ENCODE data around the gene RFPL4AL1. TPM values are rescaled to one million over a fixed set of nuclear protein-coding genes. Genes with fewer than 3 reads are reported as not detected.
"Not testable (repeated sequence)": the region's sequence is repeated elsewhere in the genome, so short reads cannot be mapped to it uniquely, and the experiment has no call there.

Gene RFPL4AL1
- total and polyA plus RNA-seq, 8 donors, result not detected

GRCh38 chr19:55750715-55751114 lies 18.2 kb upstream of the RFPL4AL1 start:
- intact Hi-C loops (cut with DNase I), result no loop called here
- DNase-seq, result no peak
- WGBS, 2 donors, result 71 to 72% methylated on average over 6 of the region's 6 CpGs
- ATAC-seq, result no peak
- FAIRE-seq, result no peak
- H3K9me3 ChIP-seq, result no peaks in the 10 kb centered on the region
- H3K4me3 ChIP-seq, result no peak overlapping the region
- peaks cover 8 to 13% (median 9%) of the 10 kb centered on the region in 3 donors for H3K4me1 ChIP-seq
- no peaks in the 10 kb centered on the region for H3K36me3 ChIP-seq
- TF ChIP-seq, protein P1, sequence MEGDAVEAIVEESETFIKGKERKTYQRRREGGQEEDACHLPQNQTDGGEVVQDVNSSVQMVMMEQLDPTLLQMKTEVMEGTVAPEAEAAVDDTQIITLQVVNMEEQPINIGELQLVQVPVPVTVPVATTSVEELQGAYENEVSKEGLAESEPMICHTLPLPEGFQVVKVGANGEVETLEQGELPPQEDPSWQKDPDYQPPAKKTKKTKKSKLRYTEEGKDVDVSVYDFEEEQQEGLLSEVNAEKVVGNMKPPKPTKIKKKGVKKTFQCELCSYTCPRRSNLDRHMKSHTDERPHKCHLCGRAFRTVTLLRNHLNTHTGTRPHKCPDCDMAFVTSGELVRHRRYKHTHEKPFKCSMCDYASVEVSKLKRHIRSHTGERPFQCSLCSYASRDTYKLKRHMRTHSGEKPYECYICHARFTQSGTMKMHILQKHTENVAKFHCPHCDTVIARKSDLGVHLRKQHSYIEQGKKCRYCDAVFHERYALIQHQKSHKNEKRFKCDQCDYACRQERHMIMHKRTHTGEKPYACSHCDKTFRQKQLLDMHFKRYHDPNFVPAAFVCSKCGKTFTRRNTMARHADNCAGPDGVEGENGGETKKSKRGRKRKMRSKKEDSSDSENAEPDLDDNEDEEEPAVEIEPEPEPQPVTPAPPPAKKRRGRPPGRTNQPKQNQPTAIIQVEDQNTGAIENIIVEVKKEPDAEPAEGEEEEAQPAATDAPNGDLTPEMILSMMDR (IDR thresholded peaks at IDR 0.05), result no peak
- H3K27ac ChIP-seq, result no peak overlapping the region
- H3K27me3 ChIP-seq, result no peaks in the 10 kb centered on the region

DNA sequence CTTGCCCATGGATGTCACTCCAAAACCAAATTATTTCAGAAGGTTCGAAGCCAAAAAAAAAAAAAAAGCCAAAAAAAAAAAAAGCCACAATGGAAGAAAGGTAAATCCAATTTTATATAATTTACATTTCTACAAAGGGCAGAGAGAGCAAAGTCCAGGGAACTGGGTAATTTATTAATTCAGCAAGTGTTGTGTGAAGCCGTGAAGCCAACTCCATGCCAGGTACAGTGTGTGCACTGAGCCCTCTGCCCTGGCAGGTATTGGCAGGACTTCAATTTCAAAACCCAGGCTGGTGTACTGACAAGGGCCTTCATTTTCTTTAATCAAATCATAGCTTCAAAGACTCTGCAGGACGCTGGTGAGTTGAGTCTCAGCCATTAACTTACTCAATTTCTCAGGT lies 15.5 kb upstream of the RFPL4AL1 start:
- WGBS, 2 donors, result 9 to 11% methylated on average over 3 of the region's 3 CpGs
- FAIRE-seq, result no peak

DNA sequence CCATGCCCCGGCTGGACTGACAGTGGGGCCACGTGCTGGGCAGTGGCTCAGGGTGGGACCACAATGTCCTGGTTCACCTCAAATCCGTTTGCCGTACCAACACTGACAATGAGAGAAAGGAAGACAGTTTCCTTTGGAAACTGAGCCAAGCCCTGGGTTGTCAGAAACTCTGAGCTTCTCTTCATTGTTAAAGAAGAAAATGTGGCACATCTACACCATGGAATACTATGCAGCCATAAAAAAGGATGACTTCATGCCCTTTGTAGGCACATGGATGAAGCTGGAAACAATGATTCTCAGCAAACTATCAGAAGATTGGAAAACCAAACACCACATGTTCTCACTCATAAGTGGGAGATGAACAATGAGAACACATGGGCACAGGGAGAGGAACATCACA lies 12.1 kb upstream of the RFPL4AL1 start:
- DNase-seq; H3K4me3 ChIP-seq; H3K36me3 ChIP-seq; H3K27ac ChIP-seq; ATAC-seq; H3K9me3 ChIP-seq; intact Hi-C loops (cut with DNase I); FAIRE-seq; H3K27me3 ChIP-seq: not testable (repeated sequence)
- H3K4me1 ChIP-seq, result peaks cover 8 to 13% (median 9%) of the 10 kb centered on the region in 3 donors
- WGBS, 2 donors, result 80 to 94% methylated on average over 4 of the region's 4 CpGs

More for the DNA sequence above, 15.5 kb upstream of the RFPL4AL1 start:
- Histone ChIP-seq H3K27ac (peak overlapping the region in 1 of 4 donors; percentile 42), H3K4me1 (peaks cover 8 to 13% (median 9%) of the 10 kb centered on the region in 3 donors), H3K27me3 (no peaks in the 10 kb centered on the region), H3K4me3 (no peak overlapping the region), H3K9me3 (no peaks in the 10 kb centered on the region), H3K36me3 (no peaks in the 10 kb centered on the region)
- TF ChIP-seq, protein P1 (IDR thresholded peaks at IDR 0.05), result no peak
- DNase-seq (peak in 5 of 6 donors; percentile 80 to 86 (median 84)), ATAC-seq (peak; percentile 98 to 100 (median 100))
- intact Hi-C loops (cut with DNase I), result no loop called here

GRCh38 chr19:55758797-55759196 lies 10.1 kb upstream of the RFPL4AL1 start, which contains the start of gene RFPL4A:
RFPL4A (plus strand) TSS chr19:55759097; CDS start chr19:55761801, 2,704 bp downstream.
- intact Hi-C loops (cut with DNase I); H3K27me3 ChIP-seq; H3K9me3 ChIP-seq; H3K4me1 ChIP-seq; H3K27ac ChIP-seq; ATAC-seq; DNase-seq; H3K4me3 ChIP-seq; H3K36me3 ChIP-seq: not testable (repeated sequence)
- WGBS, 2 donors, result 85 to 90% methylated on average over 2 of the region's 3 CpGs
- FAIRE-seq, result peak; percentile 70

- intact Hi-C loops (cut with DNase I), result no loop called here
- ATAC-seq, result peak in 1 of 4 donors; percentile 42
Observed at GRCh38 chr19:55766466-55766865, 2.5 kb upstream of the RFPL4AL1 start.

GRCh38 chr19:55769632-55770031 lies 714 bp downstream of the RFPL4AL1 start:
- H3K4me1 ChIP-seq; H3K36me3 ChIP-seq; H3K9me3 ChIP-seq; H3K27ac ChIP-seq; H3K4me3 ChIP-seq; H3K27me3 ChIP-seq; FAIRE-seq; DNase-seq; intact Hi-C loops (cut with DNase I): not testable (repeated sequence)
- 16 to 33% methylated on average over 2 of the region's 3 CpGs for WGBS, 2 donors
- ATAC-seq, result peak in 1 of 4 donors; percentile 58

More at GRCh38 chr19:55766466-55766865, 2.5 kb upstream of the RFPL4AL1 start:
- Histone ChIP-seq H3K36me3 (no peaks in the 10 kb centered on the region), H3K4me3 (no peak overlapping the region), H3K4me1 (no peaks in the 10 kb centered on the region), H3K27me3 (no peaks in the 10 kb centered on the region), H3K9me3 (no peaks in the 10 kb centered on the region), H3K27ac (no peak overlapping the region)
- WGBS, 2 donors, result 52 to 73% methylated on average over 7 of the region's 7 CpGs
- no peak for FAIRE-seq
- TF ChIP-seq, protein P1 (IDR thresholded peaks at IDR 0.05), result no peak
- DNase-seq, result no peak
